HG03066 (cell line): ENCODE measurements around the gene DCAF8L1.
"Not testable (repeated sequence)": the region's sequence is repeated elsewhere in the genome, so short reads cannot be mapped to it uniquely, and the experiment has no call there.

Experiments
- ATAC-seq: cut with Tn5 transposase; IDR thresholded peaks from one replicate; pipeline ENCODE4 v1.9.1; 2021; ENCODE audit warnings: low read depth; ENCODE audit not compliant: unreplicated experiment

DCAF8L1 gene

DNA sequence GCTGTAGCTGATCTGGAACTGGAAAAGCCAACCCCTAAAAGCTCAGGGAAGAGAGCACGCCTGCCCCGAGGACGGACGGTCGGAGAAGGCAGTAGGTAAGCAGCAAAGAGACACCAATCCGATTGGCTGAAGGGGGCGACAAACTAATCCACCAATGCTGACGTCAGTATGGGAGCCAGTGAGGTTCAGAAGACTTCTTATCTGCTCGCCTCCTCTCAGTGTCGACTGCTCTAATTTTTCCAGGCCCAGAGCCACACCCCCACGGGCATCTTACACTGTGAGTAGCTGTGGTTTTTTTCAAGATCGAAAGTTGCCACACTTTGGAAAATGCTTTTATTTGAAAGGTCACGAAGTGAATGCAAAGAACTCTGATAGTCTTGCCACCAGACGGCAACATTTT is at the start of gene DCAF8L1:
TSS of gene DCAF8L1 (minus strand) at position 101 of the 400 bp plus-strand sequence. CDS start 115 bp downstream, outside the sequence.
- no peak for ATAC-seq

DNA sequence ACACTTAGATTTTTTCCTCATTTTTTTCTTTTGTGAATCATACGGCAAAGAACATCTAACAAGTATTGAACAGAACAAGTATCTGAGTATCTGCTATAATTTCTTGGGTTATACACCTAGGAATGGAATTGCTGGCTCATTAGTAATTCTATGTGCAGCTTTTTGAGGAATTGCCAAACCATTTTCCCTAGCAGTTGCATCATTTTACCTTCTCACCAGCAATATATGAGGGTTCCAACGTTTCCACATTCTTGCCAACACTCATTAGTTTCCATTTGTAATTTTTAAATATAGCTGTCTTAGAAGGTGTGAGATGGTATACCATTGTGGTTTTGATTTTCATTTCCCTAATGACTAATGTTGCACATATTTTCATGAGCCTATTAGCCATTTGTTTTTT is 41.1 kb upstream of the DCAF8L1 start:
- ATAC-seq, result no peak

DNA sequence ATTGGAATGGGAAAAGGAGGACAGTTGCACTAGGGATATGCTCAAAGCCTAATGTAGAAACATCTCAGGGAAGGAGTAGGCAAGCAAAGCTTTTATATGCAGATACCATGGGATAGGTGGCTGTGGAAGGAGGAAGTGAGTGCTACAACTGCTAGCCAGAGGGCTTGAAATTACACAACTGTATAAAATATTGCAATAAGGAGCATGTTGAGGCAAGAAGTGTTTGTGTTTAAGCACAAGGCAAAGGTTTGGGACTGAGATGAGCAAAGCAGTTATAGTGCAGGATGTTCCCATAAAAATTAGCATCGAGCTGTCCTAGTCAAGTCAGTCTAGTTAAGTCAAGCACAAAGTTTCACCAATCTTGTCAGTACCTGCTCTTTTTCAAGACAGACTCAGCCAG is 35.6 kb upstream of the DCAF8L1 start:
- ATAC-seq, result no peak

DNA sequence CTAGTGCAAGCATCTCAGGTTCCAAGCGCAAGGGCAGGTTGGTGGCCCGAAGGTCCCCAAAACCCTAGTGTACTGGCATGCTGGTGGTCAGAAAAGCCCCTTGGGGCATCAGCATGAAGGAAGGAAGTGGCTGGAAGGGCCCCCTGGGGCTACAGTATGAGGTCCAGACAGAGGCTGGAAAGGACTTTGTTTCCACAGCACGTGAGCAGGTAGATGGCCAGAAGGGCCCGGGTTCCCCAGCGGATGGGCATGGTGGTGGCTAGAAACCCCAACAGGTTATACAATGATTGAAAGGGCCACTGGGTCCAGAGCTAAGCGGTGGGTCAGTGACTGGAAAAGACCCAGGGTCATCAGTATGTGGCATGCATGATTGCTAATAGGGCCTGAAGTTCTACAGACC is 34.7 kb upstream of the DCAF8L1 start:
- ATAC-seq, result no peak

DNA sequence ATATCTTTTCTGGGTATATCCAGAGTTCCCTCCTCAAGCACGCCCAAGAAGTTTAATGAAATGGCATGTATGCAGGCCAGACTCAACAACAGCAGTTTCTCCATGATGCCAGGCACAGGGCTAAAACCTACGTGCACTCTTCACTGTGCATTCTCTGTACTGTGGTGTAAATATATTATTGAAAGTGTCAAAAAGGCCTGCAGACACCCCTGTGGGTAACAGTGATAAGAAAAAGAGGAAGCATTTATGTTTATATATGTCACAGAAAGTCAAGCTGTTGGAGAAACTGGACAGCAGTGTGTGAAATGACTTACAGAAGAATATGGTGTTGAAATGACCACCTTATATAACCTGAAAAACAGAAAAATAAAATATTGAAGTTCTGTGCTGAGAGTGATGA is 29.6 kb upstream of the DCAF8L1 start:
- no peak for ATAC-seq

DNA sequence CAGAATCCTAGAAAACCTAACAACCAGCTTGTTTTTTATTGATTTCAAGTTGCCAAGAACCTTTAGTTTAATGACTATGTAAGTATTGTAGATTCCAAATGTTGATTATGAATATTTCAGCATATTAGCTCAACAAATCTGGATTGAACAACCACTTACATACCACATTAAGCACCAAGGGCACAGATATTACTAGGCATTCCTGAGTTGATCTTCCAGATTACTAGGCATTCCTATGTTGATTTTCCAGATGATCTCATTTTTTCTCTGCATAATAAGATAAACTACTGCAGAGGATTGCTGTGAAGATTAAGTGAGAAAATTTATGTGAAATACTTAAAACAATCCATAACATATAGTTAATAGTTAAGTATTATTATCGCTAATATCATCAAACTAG is 17.4 kb upstream of the DCAF8L1 start:
- ATAC-seq, result no peak

DNA sequence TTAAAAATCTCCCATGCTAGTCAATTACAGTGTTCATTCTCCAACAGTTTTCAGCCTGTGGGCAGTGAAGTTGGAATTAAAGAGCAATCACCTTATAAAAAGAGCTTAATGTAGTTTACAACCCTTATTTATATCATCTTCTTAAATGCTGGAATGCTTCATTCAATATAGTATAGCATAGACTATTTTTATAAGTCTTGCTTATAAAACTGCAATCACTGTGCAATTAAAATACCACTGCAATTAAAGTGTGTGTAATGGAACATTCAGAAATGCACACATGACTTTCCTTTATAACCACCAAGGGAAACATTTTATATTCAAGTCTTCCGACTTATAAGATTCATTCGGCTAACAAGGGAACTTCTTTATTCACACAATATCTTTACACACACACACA is 16.4 kb upstream of the DCAF8L1 start:
- ATAC-seq, result no peak

DNA sequence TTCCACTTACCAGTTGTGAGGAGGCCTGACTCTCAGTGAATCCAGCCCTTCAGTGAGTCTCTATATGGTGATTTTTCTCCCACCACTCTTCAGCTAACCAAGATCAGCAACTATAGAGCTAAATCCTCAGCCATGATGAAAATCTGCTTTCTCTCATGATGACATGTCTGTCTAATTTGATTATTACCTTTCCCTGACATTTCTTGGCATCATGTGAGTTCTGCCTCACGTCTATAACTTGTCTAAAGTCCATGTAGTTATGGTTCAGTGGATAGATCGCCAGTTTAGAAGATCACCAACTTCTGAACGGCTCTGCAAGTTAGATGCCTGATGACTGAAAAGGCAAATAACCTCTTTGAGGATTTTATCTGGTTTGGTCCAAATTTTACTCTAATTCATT is 14.9 kb upstream of the DCAF8L1 start:
- ATAC-seq, result no peak

DNA sequence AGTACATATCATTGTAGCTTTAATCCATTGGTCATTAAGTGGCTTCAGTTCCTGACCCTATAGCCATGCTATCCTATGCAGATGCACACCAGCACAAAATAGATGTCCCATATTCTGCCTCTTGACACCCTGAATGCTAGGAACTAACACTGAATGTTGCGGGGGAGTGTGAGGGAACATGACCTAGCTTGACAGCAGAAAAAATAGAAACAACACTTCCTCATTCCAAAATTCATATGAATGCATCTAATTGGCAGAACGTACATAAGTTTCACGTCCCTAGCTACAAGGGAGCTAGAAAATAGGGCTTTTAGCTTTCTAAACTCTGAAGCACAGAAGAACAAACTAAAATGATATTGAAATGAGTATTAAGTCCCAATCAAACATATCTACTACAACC is 14.4 kb upstream of the DCAF8L1 start:
- no peak for ATAC-seq

DNA sequence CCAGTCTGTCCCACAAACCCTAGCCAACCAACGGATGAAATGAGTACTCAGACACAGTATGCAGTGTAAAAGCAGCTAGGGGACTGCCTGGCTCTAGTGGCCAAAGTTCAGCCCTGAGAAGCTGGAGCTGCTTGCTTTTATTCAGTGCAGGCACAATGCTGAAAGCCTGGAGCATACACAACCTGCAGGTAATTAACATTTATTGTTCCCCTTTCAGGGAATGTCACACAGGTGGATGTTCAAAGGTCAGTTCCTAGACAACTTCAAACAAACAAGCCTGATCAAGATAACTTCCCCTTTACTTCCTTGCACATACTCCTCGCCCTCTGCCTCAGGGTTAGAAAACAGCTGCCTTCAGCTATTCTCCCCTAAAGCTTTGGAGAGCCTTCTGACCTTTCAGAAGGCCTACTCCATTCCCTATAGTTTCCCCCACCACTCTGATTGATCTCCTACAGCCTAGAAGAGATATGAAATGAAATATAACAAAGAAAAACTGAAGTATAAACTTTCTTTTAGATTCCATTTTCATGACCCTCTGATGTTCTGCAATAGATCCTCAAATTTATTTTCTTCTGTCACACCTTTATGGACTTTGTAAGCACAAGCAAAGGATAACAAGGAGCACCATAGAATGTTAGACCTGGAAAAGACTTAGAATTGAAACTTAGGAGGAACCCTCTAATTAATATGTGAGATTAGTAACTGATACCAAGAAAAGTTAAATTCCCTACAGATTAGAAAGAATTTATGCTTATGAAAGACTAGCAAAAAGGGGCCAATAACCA is 6.8 kb upstream of the DCAF8L1 start:
- ATAC-seq, result no peak

DNA sequence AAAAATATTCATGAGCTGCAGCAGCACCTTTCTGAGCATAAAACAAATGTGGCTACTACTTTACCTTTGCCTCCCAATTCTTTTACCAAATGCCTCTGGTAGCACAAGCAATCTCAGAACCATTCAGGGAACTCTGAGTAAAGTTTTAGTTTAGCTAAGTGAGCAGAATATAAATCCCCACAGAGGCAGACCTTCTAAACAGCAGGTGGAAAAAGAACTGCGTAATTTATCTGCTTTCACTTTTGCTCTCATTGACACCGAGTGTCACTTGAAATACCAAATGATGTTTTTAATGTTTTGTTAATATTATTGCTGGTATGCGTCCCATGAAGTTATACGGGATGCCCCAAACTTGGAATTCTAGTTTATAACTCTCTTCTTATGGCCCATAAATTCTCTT is 4.3 kb downstream of the DCAF8L1 start:
- not testable (repeated sequence) for ATAC-seq

DNA sequence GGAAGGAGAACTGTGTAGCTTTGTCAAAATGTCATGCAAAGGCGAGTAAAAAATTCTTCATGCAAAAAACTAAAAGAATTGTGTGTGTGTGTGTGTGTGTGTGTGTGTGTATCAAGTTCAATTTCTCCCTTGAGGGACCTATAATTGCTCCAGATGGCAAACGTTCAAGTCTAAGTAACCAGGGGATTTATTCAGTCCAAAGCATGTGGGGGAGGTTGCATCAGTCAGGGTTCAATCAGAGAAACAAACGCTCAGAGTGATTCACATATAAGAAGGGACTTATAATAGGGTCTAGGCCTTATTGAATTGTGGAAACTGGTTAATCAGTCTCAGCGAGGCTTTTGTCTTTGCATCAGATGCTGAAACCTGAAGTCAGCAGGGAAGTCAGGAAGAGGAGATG is 5.0 kb downstream of the DCAF8L1 start:
- ATAC-seq, result no peak

DNA sequence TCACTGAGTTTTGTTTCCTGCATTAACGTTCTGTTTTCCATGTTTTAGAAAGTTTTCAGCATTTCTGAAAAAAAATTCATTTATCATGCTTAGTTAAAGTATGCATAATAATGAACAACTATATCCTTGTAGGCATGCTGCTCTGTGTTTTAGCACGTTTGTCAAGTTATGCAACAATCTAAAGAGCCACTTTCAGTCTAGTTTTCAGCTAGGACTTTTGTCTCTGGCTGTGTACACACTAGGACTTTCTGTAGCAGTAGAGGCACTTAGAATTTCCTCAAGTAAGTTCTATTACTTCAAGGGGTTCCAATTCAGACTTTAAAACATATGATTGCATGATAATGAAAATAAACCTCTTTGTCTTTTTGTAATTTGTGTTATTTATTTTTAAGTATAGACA is 12.4 kb downstream of the DCAF8L1 start:
- no peak for ATAC-seq

DNA sequence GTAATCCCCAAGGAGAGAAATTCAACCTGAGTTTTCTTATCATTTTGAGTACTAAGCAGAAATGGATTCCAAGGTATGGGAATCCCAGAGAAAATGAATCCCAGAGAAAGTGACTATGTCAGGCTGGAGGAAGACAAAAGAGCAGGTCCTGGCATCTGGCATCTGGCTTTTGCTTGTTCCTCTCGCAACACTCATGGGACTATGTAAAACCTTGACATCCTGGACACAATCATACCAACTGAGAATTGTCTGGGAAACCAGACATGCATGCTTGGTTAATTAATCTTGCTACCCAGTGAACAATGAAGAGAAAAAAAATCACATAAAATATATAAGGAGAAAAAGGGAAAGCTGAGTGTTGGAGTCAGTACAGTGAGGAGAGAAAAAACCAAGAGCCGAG is 12.9 kb downstream of the DCAF8L1 start:
- ATAC-seq, result no peak

DNA sequence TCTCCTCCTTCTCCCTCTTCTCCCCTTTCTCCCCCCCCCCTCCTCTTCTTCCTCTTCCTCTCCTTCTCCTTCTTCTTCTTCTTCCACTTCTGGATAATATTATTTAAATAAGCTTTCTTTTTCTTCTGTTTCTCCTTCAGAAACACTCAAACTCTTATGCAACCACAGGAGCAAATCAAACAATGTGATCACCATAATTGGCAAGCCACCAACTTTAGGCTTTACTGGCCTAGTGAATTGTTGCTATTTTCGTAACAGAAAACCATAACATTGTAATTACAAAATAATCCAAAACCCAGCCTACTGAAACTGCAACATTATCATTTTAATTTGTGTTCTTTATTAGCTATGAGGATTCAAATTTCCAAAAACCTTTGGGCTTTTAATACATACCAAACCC is 14.3 kb downstream of the DCAF8L1 start:
- no peak for ATAC-seq

DNA sequence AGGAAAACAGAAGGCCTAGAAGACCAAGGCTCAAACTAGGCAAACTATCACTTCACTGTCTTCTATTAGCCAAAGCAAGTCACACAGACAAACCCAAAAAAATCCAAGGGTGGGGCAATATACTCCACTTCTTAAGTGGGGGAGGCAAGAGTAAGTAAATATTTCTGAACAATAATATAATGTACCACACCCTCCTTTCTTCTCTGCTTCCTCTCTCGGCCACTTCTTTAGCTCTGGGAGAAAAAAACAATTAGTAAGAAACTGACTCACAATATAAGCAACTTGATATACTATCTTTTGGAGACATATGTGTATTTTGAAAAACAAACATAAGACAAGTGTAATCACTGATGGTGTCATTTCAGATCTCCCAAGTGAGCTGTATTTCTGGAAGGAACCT is 14.8 kb downstream of the DCAF8L1 start:
- no peak for ATAC-seq

DNA sequence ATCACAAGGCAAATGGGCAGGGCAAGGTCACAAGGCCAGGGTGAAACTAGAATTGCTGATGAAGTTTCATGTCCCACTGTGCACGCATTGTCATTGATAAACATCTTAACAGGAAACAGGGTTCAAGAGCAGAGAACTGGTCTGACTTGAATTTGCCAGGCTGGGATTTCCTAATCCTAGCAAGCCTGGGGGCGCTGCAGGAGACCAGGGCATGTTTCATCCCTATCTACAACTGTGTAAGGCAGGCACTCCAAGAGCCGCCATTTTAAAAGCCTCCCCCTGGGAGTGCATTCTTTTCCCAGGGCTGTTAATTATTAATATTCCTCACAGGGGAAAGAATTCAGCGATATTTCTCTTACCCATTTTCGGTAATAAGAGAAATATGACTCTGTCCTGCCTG is 15.9 kb downstream of the DCAF8L1 start:
- not testable (repeated sequence) for ATAC-seq

DNA sequence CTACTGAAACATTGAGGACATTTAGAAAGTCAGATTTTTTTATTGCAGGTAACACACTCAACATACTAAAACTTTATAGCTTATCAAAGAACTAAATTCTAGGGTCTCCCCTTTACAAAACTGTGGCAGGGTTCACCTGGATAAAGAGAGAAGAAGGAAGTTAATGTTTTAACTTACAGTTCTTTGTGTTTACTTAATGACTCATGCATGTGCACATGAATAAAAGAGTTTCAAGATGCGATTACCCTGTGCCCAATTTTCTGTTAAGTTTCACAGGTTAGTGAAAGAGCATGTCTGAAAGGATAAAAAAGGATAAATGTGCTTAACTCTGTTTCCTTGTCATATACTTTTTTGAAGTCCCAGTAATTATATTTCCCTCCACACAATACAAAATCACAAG is 16.8 kb downstream of the DCAF8L1 start:
- ATAC-seq, result no peak

DNA sequence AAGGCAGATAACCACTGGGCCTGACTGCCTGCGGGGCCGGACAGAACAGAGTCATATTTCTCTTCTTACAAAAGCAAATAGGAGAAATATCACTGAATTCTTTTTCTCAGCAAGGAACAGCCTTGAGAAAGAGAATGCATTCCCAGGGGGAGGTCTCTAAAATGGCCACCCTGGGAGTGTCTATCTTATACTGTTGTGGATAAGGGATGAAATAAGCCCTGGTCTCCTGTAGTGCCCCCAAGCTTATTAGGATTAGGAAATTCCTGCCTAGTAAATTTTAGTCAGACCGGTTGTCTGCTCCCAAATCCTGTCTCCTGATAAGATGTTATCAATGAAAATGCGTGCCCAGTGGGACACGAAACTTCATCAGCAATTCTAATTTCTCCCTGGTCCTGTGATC is 20.8 kb downstream of the DCAF8L1 start:
- ATAC-seq, result not testable (repeated sequence)

DNA sequence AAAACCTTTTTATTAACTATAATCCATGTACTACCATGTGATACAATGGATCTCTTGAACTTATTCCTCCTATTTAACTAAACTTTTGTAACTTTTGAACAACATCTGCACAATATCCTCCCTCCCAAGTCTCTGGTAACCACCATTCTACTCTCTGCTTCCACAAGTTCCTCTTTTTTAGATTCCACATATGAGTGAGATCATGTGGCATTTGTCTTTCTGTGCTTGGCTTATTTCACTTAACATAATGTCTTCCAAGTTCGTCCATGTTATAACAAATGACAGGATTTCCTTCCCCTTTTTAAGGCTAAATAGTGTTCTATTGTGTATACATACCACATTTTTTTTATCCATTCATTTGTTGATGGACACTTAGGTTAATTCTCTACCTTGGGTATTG is 28.1 kb downstream of the DCAF8L1 start:
- ATAC-seq, result no peak

DNA sequence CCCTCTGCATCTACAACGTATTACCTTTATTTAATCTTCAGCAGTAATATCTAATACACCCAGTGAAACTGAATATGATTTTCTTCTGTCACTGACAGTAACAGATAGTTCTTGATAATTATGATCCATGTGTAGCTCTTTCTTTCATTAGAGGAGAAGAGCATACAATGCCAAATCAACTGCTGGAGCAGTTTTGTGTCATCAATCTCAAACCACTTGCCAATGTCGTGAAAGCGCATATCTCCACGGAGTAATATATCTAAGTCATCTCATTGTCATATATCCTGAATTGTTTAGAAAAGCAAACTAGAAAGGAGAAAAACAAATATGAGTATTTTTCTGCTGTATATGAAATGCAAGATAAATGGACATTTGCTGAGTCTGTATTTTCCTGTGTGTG is 47.9 kb downstream of the DCAF8L1 start:
- no peak for ATAC-seq
